Measurements from ENCODE around the gene GRAMD4. TPM values are rescaled to one million over a fixed set of nuclear protein-coding genes. Genes with fewer than 3 reads are reported as not detected.

The GRAMD4 gene
- polyA plus RNA-seq, 1 of the 3 experiments (the other 2 are of a cell fraction), result 15.5 TPM

DNA sequence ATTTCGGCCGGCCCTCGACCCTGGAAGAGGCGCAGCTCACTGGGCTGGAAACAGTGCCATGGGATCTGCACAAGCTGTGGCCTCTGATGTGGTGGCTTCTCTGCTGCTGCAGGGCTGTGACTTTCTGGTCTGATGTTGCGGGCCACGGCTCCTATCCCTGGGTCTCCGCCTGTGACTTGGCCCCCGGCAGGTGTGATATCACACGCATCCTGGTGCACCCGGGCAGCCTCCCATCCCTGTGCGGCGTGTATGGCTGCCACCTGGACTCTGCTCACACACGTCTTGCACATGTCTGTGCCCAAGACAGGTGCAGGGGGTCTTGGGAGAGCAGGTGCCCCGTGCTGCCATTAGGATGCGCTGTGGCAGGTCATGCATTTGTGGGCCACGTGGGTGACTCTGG, 31.1 kb downstream of the GRAMD4 start:
- Histone ChIP-seq H3K27me3 (ENCODE audit: insufficient read depth) (no peaks in the 10 kb centered on the region), H3F3A (replicated peaks; ENCODE audit: insufficient read depth) (no peaks in the 10 kb centered on the region), H4K20me1 (ENCODE audit: insufficient read depth) (0 out of 2 replicates have a peak, but pooled peaks cover 3% of the 10 kb centered on the region), H3K36me3 (replicated peaks in 1 of 2; ENCODE audit: control insufficient read depth in 1 of 2, insufficient read depth in 2 of 2, low read length in 1 of 2) (no peaks in the 10 kb centered on the region), H2AFZ (ENCODE audit: low read depth) (no peak overlapping the region), H3K79me2 (ENCODE audit: insufficient read depth) (no peaks in the 10 kb centered on the region), H3K4me3 (ENCODE audit: low read depth in 2 of 2, low read length in 1 of 2) (no peak overlapping the region), H3K4me2 (no peak overlapping the region), H3K9ac (no peak overlapping the region), H3K9me3 (no peaks in the 10 kb centered on the region), H3K27ac (ENCODE audit: low read depth in 2 of 2, low read length in 1 of 2) (no peak overlapping the region), H3K4me1 (ENCODE audit: control insufficient read depth in 1 of 2, insufficient read depth in 2 of 2, low read depth in 1 of 2, low read length in 1 of 2) (peaks cover 0 to 32% of the 10 kb centered on the region in 2 experiments; a peak in 1 of 4 replicates), H3K9me2 (no peaks in the 10 kb centered on the region)
- no CpG with 5 or more reads among the region's 16 CpGs for WGBS (ENCODE audit: low lambda C conversion rate)
- no peak for DNase-seq
- CTCF ChIA-PET, result interaction anchor here (1.2 kb wide), 1 partner anchor 88 kb away, joined by 3 read pairs; no protein-coding TSS in a partner anchor
- POLR2A ChIA-PET, result no interaction called here
- TF ChIP-seq SMC3 (IDR thresholded peaks at IDR 0.05; ENCODE audit: low read depth, low read length), result no peak
- no peak for TF ChIP-seq CHD2 (IDR thresholded peaks at IDR 0.05; ENCODE audit: low read length, partially characterized antibody)
- TF ChIP-seq TEAD4 (IDR thresholded peaks at IDR 0.05; ENCODE audit: borderline replicate concordance, insufficient read depth), result no peak
- TF ChIP-seq YY1 (IDR thresholded peaks at IDR 0.05; ENCODE audit: low read depth), result no peak

- Histone ChIP-seq H3K27me3 (ENCODE audit: insufficient read depth) (no peaks in the 10 kb centered on the region), H3K9me2 (no peaks in the 10 kb centered on the region), H3F3A (replicated peaks; ENCODE audit: insufficient read depth) (no peaks in the 10 kb centered on the region), H4K20me1 (ENCODE audit: insufficient read depth) (0 out of 2 replicates have a peak, but pooled peaks cover 3% of the 10 kb centered on the region), H3K9ac (no peak overlapping the region), H3K9me3 (no peaks in the 10 kb centered on the region), H3K36me3 (replicated peaks in 1 of 2; ENCODE audit: control insufficient read depth in 1 of 2, insufficient read depth in 2 of 2, low read length in 1 of 2) (no peaks in the 10 kb centered on the region), H3K79me2 (ENCODE audit: insufficient read depth) (no peaks in the 10 kb centered on the region), H3K4me1 (ENCODE audit: control insufficient read depth in 1 of 2, insufficient read depth in 2 of 2, low read depth in 1 of 2, low read length in 1 of 2) (peaks cover 0 to 27% of the 10 kb centered on the region in 2 experiments; a peak in 1 of 4 replicates), H3K27ac (ENCODE audit: low read depth in 2 of 2, low read length in 1 of 2) (no peak overlapping the region), H3K4me3 (ENCODE audit: low read depth in 2 of 2, low read length in 1 of 2) (no peak overlapping the region), H3K4me2 (no peak overlapping the region), H2AFZ (ENCODE audit: low read depth) (no peak overlapping the region)
- ChIA-PET POLR2A (no interaction called here), CTCF (interaction anchor here (0.8 to 1.8 kb wide), 3 partner anchors 84 to 93 kb away, joined by 3 to 12 read pairs (median 4); no protein-coding TSS in a partner anchor)
- TF ChIP-seq ELF1 (IDR thresholded peaks at IDR 0.05) (no peak), CHD2 (IDR thresholded peaks at IDR 0.05; ENCODE audit: low read length, partially characterized antibody) (no peak)
- TF ChIP-seq, protein P1, sequence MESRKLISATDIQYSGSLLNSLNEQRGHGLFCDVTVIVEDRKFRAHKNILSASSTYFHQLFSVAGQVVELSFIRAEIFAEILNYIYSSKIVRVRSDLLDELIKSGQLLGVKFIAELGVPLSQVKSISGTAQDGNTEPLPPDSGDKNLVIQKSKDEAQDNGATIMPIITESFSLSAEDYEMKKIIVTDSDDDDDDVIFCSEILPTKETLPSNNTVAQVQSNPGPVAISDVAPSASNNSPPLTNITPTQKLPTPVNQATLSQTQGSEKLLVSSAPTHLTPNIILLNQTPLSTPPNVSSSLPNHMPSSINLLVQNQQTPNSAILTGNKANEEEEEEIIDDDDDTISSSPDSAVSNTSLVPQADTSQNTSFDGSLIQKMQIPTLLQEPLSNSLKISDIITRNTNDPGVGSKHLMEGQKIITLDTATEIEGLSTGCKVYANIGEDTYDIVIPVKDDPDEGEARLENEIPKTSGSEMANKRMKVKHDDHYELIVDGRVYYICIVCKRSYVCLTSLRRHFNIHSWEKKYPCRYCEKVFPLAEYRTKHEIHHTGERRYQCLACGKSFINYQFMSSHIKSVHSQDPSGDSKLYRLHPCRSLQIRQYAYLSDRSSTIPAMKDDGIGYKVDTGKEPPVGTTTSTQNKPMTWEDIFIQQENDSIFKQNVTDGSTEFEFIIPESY (IDR thresholded peaks at IDR 0.05; ENCODE audit: borderline replicate concordance, low read depth), result no peak
- 83% methylated on average over 12 of the region's 22 CpGs for WGBS (ENCODE audit: low lambda C conversion rate)
- DNase-seq, result no peak
Measured at GRCh38 chr22:46652081-46652846, 32.1 kb downstream of the GRAMD4 start.

DNA sequence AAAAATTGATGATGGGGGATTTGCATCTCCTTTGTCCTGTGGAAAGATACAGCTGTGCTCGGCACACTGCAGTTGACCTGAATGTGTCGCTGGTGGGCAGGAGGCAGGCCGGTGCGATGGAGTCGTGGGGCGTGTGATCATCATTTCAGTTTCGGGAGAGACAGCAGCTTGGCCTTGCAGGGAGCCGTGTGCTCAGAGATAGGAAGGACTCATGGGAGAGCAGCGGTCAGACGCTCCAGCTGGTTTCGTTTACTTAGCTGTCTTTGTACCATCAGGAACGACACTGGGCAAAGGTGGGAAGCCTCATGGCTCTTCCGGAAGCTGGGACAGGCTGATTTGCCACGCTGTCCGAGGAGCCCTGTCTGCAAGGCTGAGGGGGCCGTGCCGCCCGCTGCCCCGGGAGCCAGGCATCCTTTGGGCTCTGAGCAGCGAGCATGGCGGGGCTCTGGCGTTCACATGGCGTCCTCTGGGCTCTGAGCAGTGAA, 32.7 kb downstream of the GRAMD4 start:
- WGBS (ENCODE audit: low lambda C conversion rate), result 95% methylated on average over 15 of the region's 23 CpGs
- Histone ChIP-seq H3K4me2 (no peak overlapping the region), H3K4me3 (ENCODE audit: low read depth in 2 of 2, low read length in 1 of 2) (no peak overlapping the region), H4K20me1 (ENCODE audit: insufficient read depth) (0 out of 2 replicates have a peak, but pooled peaks cover 3% of the 10 kb centered on the region), H3K4me1 (ENCODE audit: control insufficient read depth in 1 of 2, insufficient read depth in 2 of 2, low read depth in 1 of 2, low read length in 1 of 2) (peaks cover 0 to 22% of the 10 kb centered on the region in 2 experiments; a peak in 1 of 4 replicates), H3K9ac (no peak overlapping the region), H3K27ac (ENCODE audit: low read depth in 2 of 2, low read length in 1 of 2) (no peak overlapping the region), H3K9me3 (no peaks in the 10 kb centered on the region), H3K36me3 (replicated peaks in 1 of 2; ENCODE audit: control insufficient read depth in 1 of 2, insufficient read depth in 2 of 2, low read length in 1 of 2) (no peaks in the 10 kb centered on the region), H2AFZ (ENCODE audit: low read depth) (no peak overlapping the region), H3K27me3 (ENCODE audit: insufficient read depth) (no peaks in the 10 kb centered on the region), H3K9me2 (no peaks in the 10 kb centered on the region), H3K79me2 (ENCODE audit: insufficient read depth) (no peaks in the 10 kb centered on the region), H3F3A (replicated peaks; ENCODE audit: insufficient read depth) (no peaks in the 10 kb centered on the region)
- no peak for DNase-seq
- CTCF ChIA-PET, result interaction anchor here (0.8 to 1.8 kb wide), 3 partner anchors 83 to 93 kb away, joined by 3 to 12 read pairs (median 4); no protein-coding TSS in a partner anchor
- POLR2A ChIA-PET, result no interaction called here
- no peak for TF ChIP-seq JUND (IDR thresholded peaks at IDR 0.05)
- TF ChIP-seq SMC3 (IDR thresholded peaks at IDR 0.05; ENCODE audit: low read depth, low read length), result no peak
- TF ChIP-seq CHD2 (IDR thresholded peaks at IDR 0.05; ENCODE audit: low read length, partially characterized antibody), result no peak
- TF ChIP-seq, protein P2, sequence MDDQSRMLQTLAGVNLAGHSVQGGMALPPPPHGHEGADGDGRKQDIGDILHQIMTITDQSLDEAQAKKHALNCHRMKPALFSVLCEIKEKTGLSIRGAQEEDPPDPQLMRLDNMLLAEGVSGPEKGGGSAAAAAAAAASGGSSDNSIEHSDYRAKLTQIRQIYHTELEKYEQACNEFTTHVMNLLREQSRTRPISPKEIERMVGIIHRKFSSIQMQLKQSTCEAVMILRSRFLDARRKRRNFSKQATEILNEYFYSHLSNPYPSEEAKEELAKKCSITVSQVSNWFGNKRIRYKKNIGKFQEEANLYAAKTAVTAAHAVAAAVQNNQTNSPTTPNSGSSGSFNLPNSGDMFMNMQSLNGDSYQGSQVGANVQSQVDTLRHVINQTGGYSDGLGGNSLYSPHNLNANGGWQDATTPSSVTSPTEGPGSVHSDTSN (IDR thresholded peaks at IDR 0.05), result no peak
- TF ChIP-seq CTCF (IDR thresholded peaks at IDR 0.05), result no peak
- no peak for TF ChIP-seq FOXJ3 (CRISPR knock-in tag; IDR thresholded peaks at IDR 0.05)
- TF ChIP-seq TAF1 (IDR thresholded peaks at IDR 0.05; ENCODE audit: borderline replicate concordance, low read depth, low read length), result no peak
- TF ChIP-seq RCOR1 (IDR thresholded peaks at IDR 0.05; ENCODE audit: low read length), result no peak
- TF ChIP-seq GABPA (IDR thresholded peaks at IDR 0.05; ENCODE audit: low read depth), result no peak
- no peak for TF ChIP-seq ELF1 (IDR thresholded peaks at IDR 0.05)
- TF ChIP-seq EZH2phosphoT487 (IDR thresholded peaks at IDR 0.05; ENCODE audit: borderline replicate concordance, low read depth), result no peak
- TF ChIP-seq MXI1 (IDR thresholded peaks at IDR 0.05; ENCODE audit: low read depth, low read length), result no peak
- TF ChIP-seq POLR2AphosphoS5 (IDR thresholded peaks at IDR 0.05; ENCODE audit: low read depth, low read length), result no peak

Measured in SK-N-SH (cell line).